Loucy (cell line): ENCODE results near the gene DCHS2.

ENCODE experiments used
- H2AFZ ChIP-seq: fragments of 200-600 bp; sonication (generic); 2 replicates; pipeline ENCODE4 v1.6.0; 2016; ENCODE audit warnings: antibody characterized with exemption, mild to moderate bottlenecking, low read length, moderate library complexity
- H3F3A ChIP-seq: fragments of 200-600 bp; 2 replicates; pipeline ENCODE4 v1.6.0; 2016; ENCODE audit warnings: antibody characterized with exemption, low read depth, mild to moderate bottlenecking
- H3K27me3 ChIP-seq: fragments of 200-600 bp; sonication (generic); 2 replicates; pipeline ENCODE4 v1.6.1; 2014; ENCODE audit warnings: low read length, mild to moderate bottlenecking; ENCODE audit not compliant: insufficient read depth, poor library complexity, severe bottlenecking
- H3K36me3 ChIP-seq: fragments of 200-600 bp; sonication (generic); 2 replicates; pipeline ENCODE4 v1.6.1; 2016; ENCODE audit warnings: low read length; ENCODE audit not compliant: insufficient read depth
- H3K4me1 ChIP-seq: fragments of 200-600 bp; sonication (generic); 2 replicates; pipeline ENCODE4 v1.5.1; 2014; ENCODE audit warnings: low read length, mild to moderate bottlenecking; ENCODE audit not compliant: insufficient read depth, poor library complexity, severe bottlenecking
- H3K4me2 ChIP-seq: fragments of 200-600 bp; sonication (generic); 2 replicates; pipeline ENCODE4 v1.6.0; 2014; ENCODE audit warnings: antibody characterized with exemption, low read length, low read depth, mild to moderate bottlenecking; ENCODE audit not compliant: poor library complexity, severe bottlenecking
- H3K4me3 ChIP-seq: fragments of 200-600 bp; sonication (generic); 2 replicates; pipeline ENCODE4 v1.5.1; 2014; ENCODE audit warnings: low read length, mild to moderate bottlenecking, mixed read lengths; ENCODE audit not compliant: poor library complexity, severe bottlenecking
- H3K79me2 ChIP-seq: fragments of 200-600 bp; sonication (generic); 2 replicates; pipeline ENCODE4 v1.6.1; 2014; ENCODE audit warnings: low read length; ENCODE audit not compliant: insufficient read depth
- H3K9ac ChIP-seq: fragments of 200-600 bp; sonication (generic); 2 replicates; pipeline ENCODE4 v1.6.0; 2014; ENCODE audit warnings: mild to moderate bottlenecking, low read depth, low read length, moderate library complexity; ENCODE audit not compliant: poor library complexity, severe bottlenecking
- H3K9me2 ChIP-seq: fragments of 200-600 bp; sonication (generic); replicated peaks from 2 replicates; pipeline ENCODE4 v1.6.1; 2016; ENCODE audit warnings: low read depth, low read length, mixed read lengths
- H3K9me3 ChIP-seq: fragments of 200-600 bp; sonication (generic); 2 replicates; pipeline ENCODE4 v1.6.1; 2014; ENCODE audit warnings: mild to moderate bottlenecking, antibody characterized with exemption, low read length, low read depth; ENCODE audit not compliant: insufficient read depth
- H4K20me1 ChIP-seq: fragments of 200-600 bp; sonication (generic); 2 replicates; pipeline ENCODE4 v1.6.0; 2014; ENCODE audit warnings: antibody characterized with exemption, low read length, mild to moderate bottlenecking; ENCODE audit not compliant: insufficient read depth, poor library complexity, severe bottlenecking
- CTCF ChIP-seq: fragments of 200-600 bp; sonication (generic); conservative IDR thresholded peaks from 2 replicates; pipeline ENCODE4 v1.5.1; 2014; ENCODE audit warnings: mild to moderate bottlenecking, antibody characterized with exemption, low read length
- EZH2phosphoT487 ChIP-seq: fragments of 200-600 bp; IDR thresholded peaks from 2 replicates; pipeline ENCODE4 v1.6.1; 2018; ENCODE audit warnings: antibody characterized with exemption, mild to moderate bottlenecking, moderate library complexity, borderline replicate concordance

Gene DCHS2

GRCh38 chr4:154427149-154427548 is 64.5 kb downstream of the DCHS2 start:
- Histone ChIP-seq H3K4me1 (no peaks in the 10 kb centered on the region), H3K79me2 (no peaks in the 10 kb centered on the region), H3K4me2 (no peak overlapping the region), H3K4me3 (no peak overlapping the region), H3K9me3 (no peaks in the 10 kb centered on the region), H3K9ac (no peak overlapping the region), H4K20me1 (no peaks in the 10 kb centered on the region), H3K36me3 (no peaks in the 10 kb centered on the region), H3K27me3 (no peaks in the 10 kb centered on the region), H2AFZ (no peak overlapping the region), H3K9me2 (no peaks in the 10 kb centered on the region), H3F3A (no peaks in the 10 kb centered on the region)
- TF ChIP-seq EZH2phosphoT487 (no peak), CTCF (no peak)

- H3K9ac ChIP-seq, result no peak overlapping the region
- no peaks in the 10 kb centered on the region for H4K20me1 ChIP-seq
- H3K4me2 ChIP-seq, result no peak overlapping the region
- H3K4me3 ChIP-seq, result no peak overlapping the region
- H3K36me3 ChIP-seq, result no peaks in the 10 kb centered on the region
- no peak overlapping the region for H2AFZ ChIP-seq
- H3K27me3 ChIP-seq, result no peaks in the 10 kb centered on the region
- no peaks in the 10 kb centered on the region for H3F3A ChIP-seq
- H3K9me3 ChIP-seq, result no peaks in the 10 kb centered on the region
- H3K4me1 ChIP-seq, result no peaks in the 10 kb centered on the region
- no peaks in the 10 kb centered on the region for H3K79me2 ChIP-seq
- TF ChIP-seq CTCF, result no peak
- no peak for TF ChIP-seq EZH2phosphoT487
- no peaks in the 10 kb centered on the region for H3K9me2 ChIP-seq
Observed at GRCh38 chr4:154425514-154425913, 66.1 kb downstream of the DCHS2 start.

- H3K4me2 ChIP-seq, result no peak overlapping the region
- H4K20me1 ChIP-seq, result no peaks in the 10 kb centered on the region
- TF ChIP-seq EZH2phosphoT487 (no peak), CTCF (no peak)
- H3K9me2 ChIP-seq, result no peaks in the 10 kb centered on the region
- no peaks in the 10 kb centered on the region for H3K27me3 ChIP-seq
- H3K79me2 ChIP-seq, result no peaks in the 10 kb centered on the region
- no peaks in the 10 kb centered on the region for H3K36me3 ChIP-seq
- no peak overlapping the region for H3K4me3 ChIP-seq
- no peaks in the 10 kb centered on the region for H3K4me1 ChIP-seq
- no peaks in the 10 kb centered on the region for H3F3A ChIP-seq
- no peak overlapping the region for H3K9ac ChIP-seq
- no peak overlapping the region for H2AFZ ChIP-seq
- no peaks in the 10 kb centered on the region for H3K9me3 ChIP-seq
Observed at GRCh38 chr4:154424810-154425484, 66.7 kb downstream of the DCHS2 start.
